GM06990 (cell line): ENCODE data around the gene HIPK2.

ENCODE experiments used
- DNase-seq: peaks from one replicate; pipeline ENCODE4 v3.0.0-alpha.2; 2011; ENCODE audit not compliant: insufficient read length; ENCODE audit errors: extremely low read depth
- H3K27me3 ChIP-seq: replicated peaks from 2 replicates; pipeline ENCODE4 v1.6.0; 2011; ENCODE audit warnings: low read length; ENCODE audit not compliant: control insufficient read depth, insufficient read depth
- H3K36me3 ChIP-seq: 2 replicates; pipeline ENCODE4 v1.5.1; 2011; ENCODE audit warnings: low read length; ENCODE audit not compliant: control insufficient read depth, insufficient read depth
- H3K4me3 ChIP-seq: replicated peaks from 2 replicates; pipeline ENCODE4 v1.5.1; 2011; ENCODE audit warnings: low read depth, mild to moderate bottlenecking, control low read depth, low read length
- TF ChIP-seq, protein P1 (sequence below): IDR thresholded peaks from 2 replicates; pipeline ENCODE4 v1.5.1; 2011; ENCODE audit warnings: low read length, control low read depth, mild to moderate bottlenecking, inconsistent platforms; ENCODE audit not compliant: insufficient read depth, poor library complexity, severe bottlenecking

Gene HIPK2

DNA sequence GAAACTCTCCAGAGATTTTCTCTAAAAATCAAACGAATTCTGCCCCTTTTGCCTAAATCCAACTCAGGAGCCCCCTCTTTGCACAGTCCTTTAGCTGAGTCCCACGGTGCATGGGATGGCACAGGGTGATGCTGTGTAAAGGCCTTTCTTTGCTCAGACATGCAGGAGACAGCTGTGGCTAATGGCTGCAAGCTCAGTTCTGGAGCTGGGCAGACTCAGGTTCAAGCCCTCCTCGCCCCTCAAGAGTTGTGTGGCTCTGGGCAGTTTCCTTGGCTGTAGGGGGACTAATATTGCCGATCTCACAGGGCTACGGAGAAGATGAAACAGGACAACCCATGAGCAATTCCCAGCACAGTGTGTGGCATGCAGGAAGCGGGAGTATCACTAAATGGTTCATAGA is 211.7 kb downstream of the HIPK2 start:
- Histone ChIP-seq H3K4me3 (no peak overlapping the region), H3K27me3 (no peaks in the 10 kb centered on the region), H3K36me3 (peaks cover 18% of the 10 kb centered on the region)
- no peak for DNase-seq
- TF ChIP-seq, protein P1, sequence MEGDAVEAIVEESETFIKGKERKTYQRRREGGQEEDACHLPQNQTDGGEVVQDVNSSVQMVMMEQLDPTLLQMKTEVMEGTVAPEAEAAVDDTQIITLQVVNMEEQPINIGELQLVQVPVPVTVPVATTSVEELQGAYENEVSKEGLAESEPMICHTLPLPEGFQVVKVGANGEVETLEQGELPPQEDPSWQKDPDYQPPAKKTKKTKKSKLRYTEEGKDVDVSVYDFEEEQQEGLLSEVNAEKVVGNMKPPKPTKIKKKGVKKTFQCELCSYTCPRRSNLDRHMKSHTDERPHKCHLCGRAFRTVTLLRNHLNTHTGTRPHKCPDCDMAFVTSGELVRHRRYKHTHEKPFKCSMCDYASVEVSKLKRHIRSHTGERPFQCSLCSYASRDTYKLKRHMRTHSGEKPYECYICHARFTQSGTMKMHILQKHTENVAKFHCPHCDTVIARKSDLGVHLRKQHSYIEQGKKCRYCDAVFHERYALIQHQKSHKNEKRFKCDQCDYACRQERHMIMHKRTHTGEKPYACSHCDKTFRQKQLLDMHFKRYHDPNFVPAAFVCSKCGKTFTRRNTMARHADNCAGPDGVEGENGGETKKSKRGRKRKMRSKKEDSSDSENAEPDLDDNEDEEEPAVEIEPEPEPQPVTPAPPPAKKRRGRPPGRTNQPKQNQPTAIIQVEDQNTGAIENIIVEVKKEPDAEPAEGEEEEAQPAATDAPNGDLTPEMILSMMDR: no peak

DNA sequence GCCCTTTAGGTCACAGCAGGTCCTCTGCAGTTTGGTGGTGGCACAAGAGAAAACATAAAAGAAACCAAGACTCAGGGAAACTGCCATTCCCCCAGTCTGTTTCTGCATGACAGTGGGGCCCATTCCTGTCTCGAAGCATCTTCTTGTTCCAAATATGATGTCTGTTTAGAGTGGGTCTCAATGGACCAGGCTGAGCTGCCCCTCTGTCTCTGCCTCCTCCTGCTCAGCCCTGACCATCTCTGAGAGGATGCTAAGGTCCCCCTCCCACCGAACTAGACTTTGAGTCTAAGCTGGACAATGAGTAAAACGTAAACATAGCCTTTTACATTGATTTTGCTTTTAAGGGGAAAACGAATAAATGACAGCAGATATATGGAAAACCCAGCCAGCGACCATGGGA is 213.9 kb downstream of the HIPK2 start:
- no peaks in the 10 kb centered on the region for H3K27me3 ChIP-seq
- TF ChIP-seq, protein P1: no peak
- no peak for DNase-seq
- H3K4me3 ChIP-seq: no peak overlapping the region
- peaks cover 12% of the 10 kb centered on the region for H3K36me3 ChIP-seq

DNA sequence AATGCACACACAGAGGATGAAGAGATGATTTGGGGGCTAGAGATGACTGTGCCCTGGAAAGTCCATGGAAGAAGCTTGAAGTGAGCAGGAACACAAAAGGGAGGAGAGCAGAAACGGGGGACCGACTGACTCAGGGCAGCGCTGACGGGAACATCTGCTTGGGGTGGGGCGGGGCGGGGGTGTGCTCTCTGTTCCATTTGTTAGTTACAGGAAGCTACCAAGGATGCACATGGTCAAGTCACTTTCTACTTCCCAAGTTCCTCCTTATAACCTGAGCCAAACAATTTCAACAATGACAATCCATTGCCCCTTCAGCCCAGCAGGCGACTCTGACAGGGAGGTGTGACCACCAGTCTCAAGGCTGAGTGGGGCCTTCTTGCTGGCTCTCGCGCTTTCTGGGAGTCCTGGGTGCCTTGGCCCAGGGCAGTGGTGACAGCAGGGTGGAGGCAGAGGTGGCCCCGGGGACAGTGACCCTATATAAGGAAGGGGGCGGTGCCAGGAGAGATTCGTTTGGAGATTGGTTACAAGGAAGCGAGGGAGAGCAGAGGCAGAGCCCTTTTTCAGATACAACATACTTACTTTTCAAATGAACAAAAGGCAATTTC is 214.7 kb downstream of the HIPK2 start:
- H3K36me3 ChIP-seq: peaks cover 5% of the 10 kb centered on the region
- TF ChIP-seq, protein P1: no peak
- H3K4me3 ChIP-seq: no peak overlapping the region
- no peaks in the 10 kb centered on the region for H3K27me3 ChIP-seq
- DNase-seq: no peak

DNA sequence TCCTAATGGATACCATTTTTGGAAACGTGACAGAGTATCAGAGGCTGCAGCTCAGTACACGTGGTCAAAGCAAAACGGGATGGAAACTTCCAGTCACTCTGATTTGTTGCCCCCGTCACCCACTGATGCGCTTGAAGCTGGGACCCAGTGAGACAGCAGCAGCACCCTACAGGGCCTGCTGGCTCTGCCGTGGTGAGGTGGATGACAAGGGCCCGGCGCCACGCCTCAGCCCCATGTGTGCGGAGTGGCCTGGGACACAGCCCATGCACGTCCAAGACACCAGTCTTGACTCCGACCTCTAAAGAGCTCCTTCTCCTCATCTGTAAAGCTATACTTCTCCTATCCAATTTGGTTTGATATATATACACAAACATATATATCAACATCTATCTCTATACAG is 215.3 kb downstream of the HIPK2 start:
- DNase-seq: no peak
- Histone ChIP-seq H3K27me3 (no peaks in the 10 kb centered on the region), H3K36me3 (peaks cover 2% of the 10 kb centered on the region), H3K4me3 (no peak overlapping the region)
- TF ChIP-seq, protein P1: no peak

DNA sequence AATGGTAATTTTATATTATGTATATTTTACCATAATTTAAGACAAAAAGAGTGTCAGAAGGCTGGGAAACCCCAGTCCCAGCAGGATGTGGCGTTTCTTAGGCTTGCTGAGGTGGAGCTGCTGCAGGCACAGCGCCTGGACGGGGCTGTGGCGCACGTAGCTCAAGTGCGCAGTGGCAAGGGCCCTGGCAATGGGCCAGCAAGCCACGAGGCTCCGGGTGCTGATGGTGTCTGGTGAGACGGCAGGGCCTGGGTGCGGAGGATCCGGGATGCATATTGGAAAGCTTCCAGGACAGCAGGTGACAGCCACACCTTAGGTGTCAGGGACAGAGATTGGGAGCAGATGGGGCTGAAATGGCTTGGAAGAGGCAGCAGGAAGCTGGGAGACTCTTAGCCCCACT is 217.1 kb downstream of the HIPK2 start:
- H3K4me3 ChIP-seq: no peak overlapping the region
- no peaks in the 10 kb centered on the region for H3K27me3 ChIP-seq
- TF ChIP-seq, protein P1: no peak
- DNase-seq: no peak
- no peaks in the 10 kb centered on the region; the same call in none of the 2 replicates for H3K36me3 ChIP-seq

DNA sequence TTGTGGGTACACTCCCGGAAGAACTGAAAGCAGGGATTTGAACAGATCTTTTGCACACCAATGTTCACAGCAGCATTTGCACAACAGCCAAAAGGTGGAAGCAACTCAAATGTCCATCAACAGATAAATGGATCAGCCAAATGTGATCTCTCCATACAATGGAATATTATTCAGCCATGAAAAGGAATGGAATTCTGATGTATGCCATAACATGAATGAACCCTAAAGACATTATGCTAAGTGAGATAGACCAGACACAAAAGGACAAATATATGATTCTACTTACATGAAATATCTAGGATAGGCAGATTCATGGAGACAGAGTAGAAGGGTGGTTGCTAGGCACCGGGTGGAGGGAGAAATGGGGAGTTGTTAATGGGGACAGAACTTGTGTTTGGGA is 217.6 kb downstream of the HIPK2 start:
- TF ChIP-seq, protein P1: no peak
- DNase-seq: no peak
- Histone ChIP-seq H3K4me3 (no peak overlapping the region), H3K27me3 (no peaks in the 10 kb centered on the region), H3K36me3 (no peaks in the 10 kb centered on the region; the same call in none of the 2 replicates)
